Colonic mucosa (tissue), 4 donors: ENCODE data around the gene DMC1. TPM values are rescaled to one million over a fixed set of nuclear protein-coding genes. Genes with fewer than 3 reads are reported as not detected.

Source experiments
- DNase-seq: peaks from one replicate; pipeline ENCODE4 v3.0.0-alpha.2; 2020
- H3K27ac ChIP-seq: fragments of 200-600 bp; one replicate; pipeline ENCODE4 v1.8.0; 2021
- H3K27me3 ChIP-seq: fragments of 200-600 bp; one replicate; pipeline ENCODE4 v1.8.0; 2021
- H3K36me3 ChIP-seq: fragments of 200-600 bp; one replicate; pipeline ENCODE4 v1.8.0; 2021
- H3K4me1 ChIP-seq: fragments of 200-600 bp; one replicate; pipeline ENCODE4 v1.8.0; 2021; ENCODE audit warnings: mild to moderate bottlenecking
- H3K4me3 ChIP-seq: fragments of 200-600 bp; one replicate; pipeline ENCODE4 v1.8.0; 2021
- H3K9ac ChIP-seq, 2 donors: one replicate each; pipeline ENCODE4 v1.7.0; 2013; ENCODE audit warnings: control low read depth in 2 of 2, low read depth in 2 of 2, low read length in 2 of 2
- H3K9me3 ChIP-seq: fragments of 200-600 bp; one replicate; pipeline ENCODE4 v1.8.0; 2021
- CTCF ChIP-seq: fragments of 200-600 bp; IDR thresholded peaks from one replicate; pipeline ENCODE4 v1.8.0; 2022; ENCODE audit warnings: antibody characterized with exemption, mild to moderate bottlenecking
- intact Hi-C: fragments of 100-400 bp; cut with DNase I; formaldehyde crosslinking; loops from one replicate; pipeline ENCODE4 v1.14.1; 2022
- total RNA-seq, 2 donors: library from RNA; stranded (reverse); fragmentation: NEBNext Ultra II Directional in 1 of 2; extraction: Animal tissue kit (Norgen Biotek cat#: 25700) in 1 of 2; gene quantifications; one replicate each; pipeline ENCODE4 v1.2.1, GENCODE V29; 2021
- donor health status: healthy.
- donor health status: DM: no; HTN: no; CAD: no.
- donor health status: DM: no; HTN: no; CAD: no.

DMC1 gene
- total RNA-seq, 2 donors from 2014 or later = 2.0 to 3.0 TPM

GRCh38 chr22:38524429-38524828 is 45.6 kb downstream of the DMC1 start:
- no peaks in the 10 kb centered on the region for H3K27me3 ChIP-seq
- H3K9me3 ChIP-seq = no peaks in the 10 kb centered on the region
- no peaks in the 10 kb centered on the region for H3K36me3 ChIP-seq
- H3K4me1 ChIP-seq = no peaks in the 10 kb centered on the region
- H3K4me3 ChIP-seq = no peak overlapping the region
- intact Hi-C loops = no loop called here
- DNase-seq = no peak
- H3K27ac ChIP-seq = no peak overlapping the region
- H3K9ac ChIP-seq = no peak overlapping the region
- TF ChIP-seq CTCF = no peak

GRCh38 chr22:38523479-38523878 is 46.5 kb downstream of the DMC1 start:
- no peak for DNase-seq
- H3K9ac ChIP-seq = no peak overlapping the region
- H3K4me1 ChIP-seq = no peaks in the 10 kb centered on the region
- TF ChIP-seq CTCF = no peak
- no peaks in the 10 kb centered on the region for H3K36me3 ChIP-seq
- no peaks in the 10 kb centered on the region for H3K9me3 ChIP-seq
- intact Hi-C loops = no loop called here
- no peak overlapping the region for H3K4me3 ChIP-seq
- H3K27ac ChIP-seq = no peak overlapping the region
- no peaks in the 10 kb centered on the region for H3K27me3 ChIP-seq

GRCh38 chr22:38523029-38523428 is 47.0 kb downstream of the DMC1 start:
- intact Hi-C loops = no loop called here

GRCh38 chr22:38519453-38520250 is 50.3 kb downstream of the DMC1 start:
- Histone ChIP-seq H3K4me3 (no peak overlapping the region), H3K4me1 (no peaks in the 10 kb centered on the region), H3K9me3 (no peaks in the 10 kb centered on the region), H3K36me3 (no peaks in the 10 kb centered on the region), H3K27ac (no peak overlapping the region), H3K9ac (no peak overlapping the region), H3K27me3 (no peaks in the 10 kb centered on the region)
- no peak for DNase-seq
- TF ChIP-seq CTCF = no peak
- intact Hi-C loops = no loop called here

More at GRCh38 chr22:38523029-38523428, 47.0 kb downstream of the DMC1 start:
- no peaks in the 10 kb centered on the region for H3K4me1 ChIP-seq
- H3K9me3 ChIP-seq = no peaks in the 10 kb centered on the region
- H3K27me3 ChIP-seq = no peaks in the 10 kb centered on the region
- H3K36me3 ChIP-seq = no peaks in the 10 kb centered on the region
- no peak for DNase-seq
- no peak overlapping the region for H3K27ac ChIP-seq
- no peak overlapping the region for H3K9ac ChIP-seq
- no peak overlapping the region for H3K4me3 ChIP-seq
- TF ChIP-seq CTCF = no peak

- Histone ChIP-seq H3K9ac (no peak overlapping the region), H3K27me3 (no peaks in the 10 kb centered on the region), H3K27ac (no peak overlapping the region), H3K4me1 (no peaks in the 10 kb centered on the region), H3K36me3 (no peaks in the 10 kb centered on the region), H3K4me3 (no peak overlapping the region), H3K9me3 (no peaks in the 10 kb centered on the region)
- DNase-seq = peak; percentile 26
- TF ChIP-seq CTCF = no peak
- intact Hi-C loops = no loop called here
Observed at GRCh38 chr22:38518620-38519019, 51.4 kb downstream of the DMC1 start.
